Peyer's patch (tissue), 4 donors: Measurements from ENCODE around the gene TMEM131.

ENCODE experiments used
- POLR2A ChIP-seq, 2 donors: fragments of 450-650 bp; IDR thresholded peaks; one replicate each; pipeline ENCODE4 v1.5.1; 2017; ENCODE audit warnings: antibody characterized with exemption in 2 of 2, mild to moderate bottlenecking in 2 of 2, moderate library complexity in 2 of 2
- TF ChIP-seq, protein P1 (sequence below), 6 experiments: fragments of 450-650 bp in 4 of 6; fragments of 200-600 bp in 2 of 6; sonication (generic) in 1 of 6; IDR thresholded peaks; one replicate each; pipeline ENCODE4 v1.5.1; 2017 to 2019; ENCODE audit warnings: antibody characterized with exemption in 6 of 6, mild to moderate bottlenecking in 3 of 6, moderate library complexity in 1 of 6

DNA sequence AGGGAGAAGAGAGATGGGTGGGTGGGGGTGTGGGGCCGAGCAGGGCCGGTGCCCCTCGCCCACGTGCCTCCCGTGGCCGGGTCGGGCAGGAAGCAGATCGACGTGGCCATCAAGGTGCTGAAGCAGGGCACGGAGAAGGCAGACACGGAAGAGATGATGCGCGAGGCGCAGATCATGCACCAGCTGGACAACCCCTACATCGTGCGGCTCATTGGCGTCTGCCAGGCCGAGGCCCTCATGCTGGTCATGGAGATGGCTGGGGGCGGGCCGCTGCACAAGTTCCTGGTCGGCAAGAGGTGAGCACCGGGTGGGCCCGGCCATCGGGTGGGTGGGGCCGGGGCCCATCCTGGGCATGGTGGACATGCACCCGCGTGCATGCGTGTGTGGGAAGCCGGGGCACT, 260.6 kb downstream of the TMEM131 start:
- TF ChIP-seq POLR2A (IDR thresholded peaks at IDR 0.05) = no peak
- TF ChIP-seq, protein P1, sequence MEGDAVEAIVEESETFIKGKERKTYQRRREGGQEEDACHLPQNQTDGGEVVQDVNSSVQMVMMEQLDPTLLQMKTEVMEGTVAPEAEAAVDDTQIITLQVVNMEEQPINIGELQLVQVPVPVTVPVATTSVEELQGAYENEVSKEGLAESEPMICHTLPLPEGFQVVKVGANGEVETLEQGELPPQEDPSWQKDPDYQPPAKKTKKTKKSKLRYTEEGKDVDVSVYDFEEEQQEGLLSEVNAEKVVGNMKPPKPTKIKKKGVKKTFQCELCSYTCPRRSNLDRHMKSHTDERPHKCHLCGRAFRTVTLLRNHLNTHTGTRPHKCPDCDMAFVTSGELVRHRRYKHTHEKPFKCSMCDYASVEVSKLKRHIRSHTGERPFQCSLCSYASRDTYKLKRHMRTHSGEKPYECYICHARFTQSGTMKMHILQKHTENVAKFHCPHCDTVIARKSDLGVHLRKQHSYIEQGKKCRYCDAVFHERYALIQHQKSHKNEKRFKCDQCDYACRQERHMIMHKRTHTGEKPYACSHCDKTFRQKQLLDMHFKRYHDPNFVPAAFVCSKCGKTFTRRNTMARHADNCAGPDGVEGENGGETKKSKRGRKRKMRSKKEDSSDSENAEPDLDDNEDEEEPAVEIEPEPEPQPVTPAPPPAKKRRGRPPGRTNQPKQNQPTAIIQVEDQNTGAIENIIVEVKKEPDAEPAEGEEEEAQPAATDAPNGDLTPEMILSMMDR (IDR thresholded peaks at IDR 0.05) = no peak
